DND-41 (cell line): Measurements from ENCODE around the gene TERB1.

Source experiments
- ATAC-seq: fragments of 200-7000 bp; cut with Tn5 transposase; 3 replicates; pipeline ENCODE4 v1.9.1; 2021; ENCODE audit warnings: low read depth; ENCODE audit not compliant: insufficient read depth
- DNase-seq: peaks from one replicate; pipeline ENCODE4 v3.0.0-alpha.2; 2020
- H2AFZ ChIP-seq: 2 replicates; pipeline ENCODE4 v1.6.0; 2012; ENCODE audit warnings: low read depth, low read length
- H3K27ac ChIP-seq: 2 replicates; pipeline ENCODE4 v1.5.1; 2012; ENCODE audit warnings: low read length, inconsistent platforms
- H3K27me3 ChIP-seq: fragments of 200-600 bp; sonication (generic); 2 replicates; pipeline ENCODE4 v1.6.0; 2012; ENCODE audit warnings: low read length, mild to moderate bottlenecking, inconsistent platforms; ENCODE audit not compliant: insufficient read depth, poor library complexity
- H3K36me3 ChIP-seq: 2 replicates; pipeline ENCODE4 v1.5.1; 2012; ENCODE audit warnings: low read length, inconsistent platforms; ENCODE audit not compliant: insufficient read depth
- H3K4me1 ChIP-seq: 2 replicates; pipeline ENCODE4 v1.5.1; 2012; ENCODE audit warnings: mild to moderate bottlenecking, low read length; ENCODE audit not compliant: insufficient read depth
- H3K4me2 ChIP-seq: 2 replicates; pipeline ENCODE4 v1.6.0; 2012; ENCODE audit warnings: mild to moderate bottlenecking, moderate library complexity, low read length, inconsistent platforms; ENCODE audit not compliant: insufficient read depth
- H3K4me3 ChIP-seq, 2 experiments: fragments of 200-600 bp in 1 of 2; shearing (Covaris generic) in 1 of 2; 2 replicates each; pipeline ENCODE4 v1.5.1; 2012 to 2016; ENCODE audit warnings: inconsistent platforms in 2 of 2, low read length in 2 of 2, mild to moderate bottlenecking in 2 of 2, low read depth in 1 of 2, moderate library complexity in 1 of 2
- H3K79me2 ChIP-seq: 2 replicates; pipeline ENCODE4 v1.6.0; 2012; ENCODE audit warnings: low read length, inconsistent platforms; ENCODE audit not compliant: insufficient read depth
- H3K9ac ChIP-seq: 2 replicates; pipeline ENCODE4 v1.6.0; 2012; ENCODE audit warnings: low read depth, mild to moderate bottlenecking, inconsistent platforms, low read length, moderate library complexity
- H3K9me3 ChIP-seq: 2 replicates; pipeline ENCODE4 v1.5.1; 2012; ENCODE audit warnings: low read length, moderate library complexity, mild to moderate bottlenecking, inconsistent platforms; ENCODE audit not compliant: insufficient read depth, severe bottlenecking
- H4K20me1 ChIP-seq: 2 replicates; pipeline ENCODE4 v1.6.0; 2012; ENCODE audit warnings: low read length; ENCODE audit not compliant: insufficient read depth
- EZH2 ChIP-seq: IDR thresholded peaks from 3 replicates; pipeline ENCODE4 v1.6.1; 2012; ENCODE audit warnings: borderline replicate concordance, low read depth, mild to moderate bottlenecking, moderate library complexity, low read length, inconsistent platforms; ENCODE audit not compliant: severe bottlenecking
- TF ChIP-seq, protein P1 (sequence below): IDR thresholded peaks from 2 replicates; pipeline ENCODE4 v1.5.1; 2012; ENCODE audit warnings: borderline replicate concordance, low read length, moderate library complexity, mild to moderate bottlenecking; ENCODE audit not compliant: poor library complexity, severe bottlenecking; ENCODE audit errors: extremely low read depth

TERB1 gene

DNA sequence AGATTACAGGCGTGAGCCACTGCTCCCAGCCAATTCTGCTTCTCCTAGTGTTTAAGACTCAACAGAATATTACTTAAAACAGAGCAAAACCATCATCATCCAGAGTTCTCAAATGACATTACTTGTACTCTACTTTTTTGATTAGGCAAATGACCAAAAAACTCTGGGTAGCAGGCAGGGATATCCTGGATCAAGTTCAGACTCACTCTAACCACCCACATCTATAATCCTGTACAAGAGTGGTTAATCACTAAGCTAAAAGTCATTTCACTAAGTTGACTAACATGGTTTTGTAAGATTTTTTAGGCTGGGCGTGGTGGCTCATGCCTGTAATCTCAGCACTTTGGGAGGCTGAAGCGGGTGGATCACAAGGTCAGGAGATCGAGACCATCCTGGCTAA is 22.6 kb upstream of the TERB1 start:
- no peak overlapping the region for H3K27ac ChIP-seq
- H3K4me2 ChIP-seq, result no peak overlapping the region
- peaks cover 25% of the 10 kb centered on the region for H3K4me1 ChIP-seq
- no peak overlapping the region for H3K9ac ChIP-seq
- no peak overlapping the region for H2AFZ ChIP-seq
- H3K27me3 ChIP-seq, result no peaks in the 10 kb centered on the region
- H3K4me3 ChIP-seq, result no peak overlapping the region
- DNase-seq, result no peak
- ATAC-seq, result no peak
- no peaks in the 10 kb centered on the region for H3K9me3 ChIP-seq
- H3K79me2 ChIP-seq, result peaks cover 67% of the 10 kb centered on the region
- H3K36me3 ChIP-seq, result peaks cover 85% of the 10 kb centered on the region
- TF ChIP-seq, protein P1, sequence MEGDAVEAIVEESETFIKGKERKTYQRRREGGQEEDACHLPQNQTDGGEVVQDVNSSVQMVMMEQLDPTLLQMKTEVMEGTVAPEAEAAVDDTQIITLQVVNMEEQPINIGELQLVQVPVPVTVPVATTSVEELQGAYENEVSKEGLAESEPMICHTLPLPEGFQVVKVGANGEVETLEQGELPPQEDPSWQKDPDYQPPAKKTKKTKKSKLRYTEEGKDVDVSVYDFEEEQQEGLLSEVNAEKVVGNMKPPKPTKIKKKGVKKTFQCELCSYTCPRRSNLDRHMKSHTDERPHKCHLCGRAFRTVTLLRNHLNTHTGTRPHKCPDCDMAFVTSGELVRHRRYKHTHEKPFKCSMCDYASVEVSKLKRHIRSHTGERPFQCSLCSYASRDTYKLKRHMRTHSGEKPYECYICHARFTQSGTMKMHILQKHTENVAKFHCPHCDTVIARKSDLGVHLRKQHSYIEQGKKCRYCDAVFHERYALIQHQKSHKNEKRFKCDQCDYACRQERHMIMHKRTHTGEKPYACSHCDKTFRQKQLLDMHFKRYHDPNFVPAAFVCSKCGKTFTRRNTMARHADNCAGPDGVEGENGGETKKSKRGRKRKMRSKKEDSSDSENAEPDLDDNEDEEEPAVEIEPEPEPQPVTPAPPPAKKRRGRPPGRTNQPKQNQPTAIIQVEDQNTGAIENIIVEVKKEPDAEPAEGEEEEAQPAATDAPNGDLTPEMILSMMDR, result no peak
- TF ChIP-seq EZH2, result no peak
- H4K20me1 ChIP-seq, result peaks cover 37% of the 10 kb centered on the region

DNA sequence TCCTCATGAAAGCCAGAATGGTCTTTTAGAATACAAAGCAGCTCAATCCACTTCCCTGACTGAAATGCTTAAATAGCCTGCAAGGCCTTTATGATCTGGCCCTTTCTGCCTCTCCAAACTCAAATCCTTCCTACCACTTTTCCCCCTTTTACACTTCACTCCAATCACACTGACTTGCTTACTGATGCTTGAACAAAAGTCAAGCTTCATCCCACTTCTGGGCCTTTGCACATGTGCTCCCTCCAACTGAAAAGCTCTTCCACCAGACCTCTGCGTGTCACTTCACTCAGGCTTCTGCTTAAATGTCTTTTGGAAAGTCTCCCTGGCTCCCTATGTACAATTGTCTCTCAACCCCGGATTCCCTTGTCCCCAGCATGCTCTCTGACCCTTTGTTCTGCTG is 13.3 kb upstream of the TERB1 start:
- H3K9me3 ChIP-seq, result no peaks in the 10 kb centered on the region
- H2AFZ ChIP-seq, result no peak overlapping the region
- H3K4me1 ChIP-seq, result no peaks in the 10 kb centered on the region
- H3K9ac ChIP-seq, result no peak overlapping the region
- H3K36me3 ChIP-seq, result peaks cover 95% of the 10 kb centered on the region
- H3K4me2 ChIP-seq, result no peak overlapping the region
- H4K20me1 ChIP-seq, result no peaks in the 10 kb centered on the region
- ATAC-seq (no peak), DNase-seq (no peak)
- H3K27me3 ChIP-seq, result no peaks in the 10 kb centered on the region
- TF ChIP-seq, protein P1, result no peak
- no peak for TF ChIP-seq EZH2
- H3K4me3 ChIP-seq, result no peak overlapping the region
- H3K79me2 ChIP-seq, result no peaks in the 10 kb centered on the region
- no peak overlapping the region for H3K27ac ChIP-seq

DNA sequence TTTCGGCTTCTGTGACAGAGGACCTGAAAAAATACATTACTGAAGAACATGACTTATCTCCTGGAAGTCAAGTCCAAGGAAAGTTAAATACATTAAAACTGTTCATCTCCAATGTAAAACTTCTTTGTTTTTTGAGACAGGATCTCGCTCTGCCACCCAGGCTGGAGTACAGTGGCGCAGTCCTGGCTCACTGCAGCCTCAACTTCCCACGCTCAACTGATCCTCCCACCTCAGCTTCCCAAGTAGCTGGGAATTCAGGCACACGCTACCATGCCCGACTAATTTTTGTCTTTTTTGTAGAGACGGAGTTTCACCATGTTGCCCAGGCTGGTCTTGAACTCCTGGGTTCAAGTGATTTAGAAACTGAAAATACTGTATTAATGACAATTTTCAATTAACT is 9.7 kb upstream of the TERB1 start:
- Histone ChIP-seq H3K9me3 (no peaks in the 10 kb centered on the region), H3K79me2 (no peaks in the 10 kb centered on the region), H3K36me3 (peaks cover 92% of the 10 kb centered on the region), H3K4me2 (no peak overlapping the region), H3K4me1 (no peaks in the 10 kb centered on the region), H2AFZ (no peak overlapping the region), H3K4me3 (no peak overlapping the region), H3K27me3 (no peaks in the 10 kb centered on the region), H4K20me1 (no peaks in the 10 kb centered on the region), H3K27ac (no peak overlapping the region), H3K9ac (no peak overlapping the region)
- ATAC-seq (no peak), DNase-seq (no peak)
- no peak for TF ChIP-seq EZH2
- TF ChIP-seq, protein P1, result no peak

DNA sequence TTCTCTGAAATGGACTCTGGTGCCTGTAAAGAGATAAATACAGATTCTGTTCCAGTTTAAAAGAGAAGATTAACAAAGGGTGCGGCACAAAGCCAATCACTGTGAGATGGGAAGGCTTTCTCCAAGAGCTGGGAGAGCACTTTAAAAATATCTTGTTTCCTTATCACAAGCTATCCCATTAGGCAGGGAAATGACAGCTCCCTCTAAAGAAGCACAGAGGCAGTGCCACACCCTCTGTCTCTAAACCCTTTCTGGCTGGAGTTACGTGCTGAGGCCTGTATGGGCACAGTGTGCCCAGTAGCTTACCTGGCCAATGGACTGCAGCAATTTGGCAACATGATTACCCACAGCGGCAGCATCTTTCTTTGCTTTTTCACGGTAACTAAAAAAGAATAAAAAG is 9.0 kb upstream of the TERB1 start:
- Histone ChIP-seq H3K4me3 (no peak overlapping the region), H3K27me3 (no peaks in the 10 kb centered on the region), H4K20me1 (no peaks in the 10 kb centered on the region), H3K9me3 (no peaks in the 10 kb centered on the region), H3K79me2 (no peaks in the 10 kb centered on the region), H3K4me2 (no peak overlapping the region), H3K27ac (no peak overlapping the region), H3K36me3 (peaks cover 92% of the 10 kb centered on the region), H3K9ac (no peak overlapping the region), H3K4me1 (no peaks in the 10 kb centered on the region), H2AFZ (no peak overlapping the region)
- DNase-seq, result no peak
- no peak for TF ChIP-seq EZH2
- ATAC-seq, result no peak
